Measurements from ENCODE around the gene NQO1.

The NQO1 gene

GRCh38 chr16:69703638-69704037, 22.7 kb downstream of the NQO1 start:
- no peak for DNase-seq

GRCh38 chr16:69701866-69702265, 24.5 kb downstream of the NQO1 start:
- DNase-seq, result no peak

- no peak for DNase-seq
These were observed 24.9 kb downstream of the NQO1 start for GRCh38 chr16:69701452-69701851.

- no peak for DNase-seq
These were observed 26.4 kb downstream of the NQO1 start for GRCh38 chr16:69699915-69700314.

- DNase-seq, result no peak
These were observed 28.0 kb downstream of the NQO1 start for GRCh38 chr16:69698404-69698803.

DNA sequence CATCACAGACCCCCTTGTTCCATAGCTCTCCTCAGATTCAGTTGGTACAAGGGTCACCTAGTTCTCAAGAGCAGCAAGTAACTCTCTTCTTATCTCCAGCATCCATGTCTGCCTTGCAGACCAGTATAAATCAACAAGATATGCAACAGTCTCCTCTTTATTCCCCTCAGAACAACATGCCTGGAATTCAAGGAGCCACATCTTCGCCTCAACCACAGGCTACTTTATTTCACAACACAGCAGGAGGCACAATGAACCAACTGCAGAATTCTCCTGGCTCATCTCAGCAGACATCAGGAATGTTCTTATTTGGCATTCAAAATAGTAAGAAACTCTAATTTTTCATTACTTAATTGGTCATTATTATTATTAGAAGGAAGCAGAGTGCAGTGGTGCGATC, 32.4 kb downstream of the NQO1 start:
- DNase-seq, result no peak

- no peak for DNase-seq
These were observed 34.1 kb downstream of the NQO1 start for GRCh38 chr16:69691980-69692911.

- no peak for DNase-seq
These were observed 37.8 kb downstream of the NQO1 start for GRCh38 chr16:69688589-69688988.

DNA sequence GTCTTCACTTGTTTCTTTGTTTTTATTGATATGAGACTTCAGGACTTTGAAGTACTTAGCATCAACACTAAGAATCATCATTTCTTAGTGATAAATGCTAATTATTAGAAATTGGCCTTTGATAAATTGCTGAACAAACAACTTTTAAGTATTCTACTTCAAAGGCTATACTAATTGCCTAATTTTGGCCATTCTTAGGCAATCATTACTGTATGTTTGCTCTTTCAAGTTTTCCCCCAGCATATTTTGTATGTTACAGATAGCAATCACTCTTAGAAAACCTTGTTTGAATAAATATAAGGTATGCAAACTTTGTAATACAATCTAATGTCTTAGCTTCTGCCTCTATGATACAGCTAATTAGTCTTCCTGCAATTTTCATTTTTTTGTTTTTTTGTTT, 46.0 kb downstream of the NQO1 start:
- no peak for DNase-seq

DNA sequence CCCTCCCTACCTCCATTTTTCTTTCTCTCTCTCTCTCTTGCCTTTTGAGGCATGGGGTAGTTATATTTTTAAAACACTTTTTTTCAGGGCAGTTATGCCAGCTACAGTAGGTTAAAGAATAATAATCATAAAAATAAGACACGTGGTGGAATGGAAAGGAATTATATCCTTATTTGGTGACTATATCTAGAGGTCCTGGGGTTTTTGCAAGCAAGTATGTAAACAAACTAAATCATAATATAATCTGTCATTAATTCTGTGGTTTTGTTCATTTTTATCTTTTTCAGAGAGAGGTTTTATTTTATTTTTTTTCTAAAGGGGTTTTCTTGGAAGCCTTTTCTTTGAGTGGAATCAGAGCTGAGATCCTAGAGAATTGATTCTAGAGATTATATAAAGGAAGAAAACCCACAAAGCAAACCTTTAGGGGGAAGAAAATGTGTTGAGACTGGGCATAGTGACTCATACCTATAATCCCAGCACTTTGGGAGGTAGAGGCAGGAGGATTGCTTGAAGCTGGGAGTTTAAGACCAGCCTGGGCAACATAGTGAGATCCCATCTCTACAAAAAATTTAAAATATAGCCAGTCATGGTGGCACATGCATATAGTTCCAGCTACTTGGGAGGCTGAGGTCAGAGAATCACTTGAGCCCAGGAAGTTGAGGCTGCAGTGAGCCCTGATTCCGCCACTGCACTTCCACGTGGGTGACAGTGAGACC, 53.2 kb downstream of the NQO1 start:
- DNase-seq, result no peak

DNA sequence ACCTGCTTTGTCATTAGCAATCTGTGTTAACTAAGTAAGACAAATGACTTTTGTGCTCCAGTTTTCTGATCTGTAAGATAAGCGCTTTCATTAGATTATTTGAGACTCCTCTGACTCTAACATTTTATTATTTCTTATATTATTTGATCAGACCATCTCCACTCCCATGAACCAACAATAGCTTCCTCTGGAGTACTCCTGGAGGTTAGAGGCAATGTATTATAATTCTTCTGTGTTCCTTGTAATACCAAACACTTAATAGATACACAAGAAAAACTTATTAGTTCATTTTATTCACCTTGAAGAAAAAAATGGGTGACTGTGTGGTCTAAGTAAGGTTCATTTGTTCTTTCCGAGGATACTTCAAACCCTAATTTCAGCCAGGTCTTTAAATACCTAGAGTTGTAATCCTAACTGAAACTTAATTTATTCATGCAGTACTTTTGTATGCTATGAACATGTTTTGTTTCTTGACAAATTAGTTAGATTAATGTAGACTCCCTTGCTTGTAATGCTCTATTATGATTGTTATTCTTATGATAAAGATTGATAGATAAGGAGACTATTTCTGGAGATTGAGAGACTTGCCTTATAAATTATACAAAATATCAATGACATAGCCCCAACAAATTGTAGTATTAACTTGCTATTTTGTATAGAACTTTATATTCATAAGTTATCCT, 53.9 kb downstream of the NQO1 start:
- DNase-seq, result no peak

DNA sequence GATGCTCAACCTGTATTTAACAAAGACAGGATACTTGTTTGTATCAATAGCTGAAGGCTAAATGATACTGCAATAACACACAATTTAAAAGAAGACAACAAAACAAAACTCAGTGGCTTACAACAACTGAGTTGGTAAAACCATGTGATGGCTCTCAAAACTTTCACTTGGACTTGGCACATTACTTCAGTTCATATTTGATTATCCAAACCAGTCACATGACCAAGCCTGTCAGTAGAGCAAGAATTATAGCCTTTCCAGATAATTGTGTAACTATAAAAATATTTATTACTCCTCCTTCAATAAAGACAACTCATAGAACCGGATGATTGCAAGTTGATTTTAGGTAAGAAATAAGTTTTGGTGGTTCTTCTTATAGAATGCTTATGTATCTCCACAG, 56.8 kb downstream of the NQO1 start:
- no peak for DNase-seq

- DNase-seq, result no peak
These were observed 62.5 kb downstream of the NQO1 start for GRCh38 chr16:69663846-69664245.

- no peak for DNase-seq
These were observed 63.5 kb downstream of the NQO1 start for GRCh38 chr16:69662901-69663300.

DNA sequence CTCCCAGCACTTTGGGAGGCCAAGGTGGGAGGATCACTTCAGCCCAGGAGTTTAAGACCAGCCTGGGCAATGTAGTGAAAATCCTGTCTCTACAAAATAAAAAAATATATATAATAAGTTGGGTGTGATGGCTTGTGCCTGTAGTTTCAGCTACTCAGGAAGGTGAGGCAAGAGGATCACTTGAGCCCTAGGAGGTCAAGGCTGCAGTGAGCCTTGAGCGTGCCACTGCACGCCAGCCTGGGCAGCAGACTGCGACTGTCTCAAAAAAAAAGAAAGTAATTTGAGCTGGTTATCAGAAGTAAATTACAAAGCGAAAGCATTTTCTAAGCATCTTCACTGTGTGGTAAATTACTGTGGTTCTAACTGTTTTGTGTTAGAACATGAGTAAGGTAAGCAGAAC, 66.2 kb downstream of the NQO1 start:
- no peak for DNase-seq

Measured in NCI-H1417 treated with DMSO at 0.1 percent for 48 hours (cell line).